ENCODE data around the gene CNTRL.

Gene CNTRL

DNA sequence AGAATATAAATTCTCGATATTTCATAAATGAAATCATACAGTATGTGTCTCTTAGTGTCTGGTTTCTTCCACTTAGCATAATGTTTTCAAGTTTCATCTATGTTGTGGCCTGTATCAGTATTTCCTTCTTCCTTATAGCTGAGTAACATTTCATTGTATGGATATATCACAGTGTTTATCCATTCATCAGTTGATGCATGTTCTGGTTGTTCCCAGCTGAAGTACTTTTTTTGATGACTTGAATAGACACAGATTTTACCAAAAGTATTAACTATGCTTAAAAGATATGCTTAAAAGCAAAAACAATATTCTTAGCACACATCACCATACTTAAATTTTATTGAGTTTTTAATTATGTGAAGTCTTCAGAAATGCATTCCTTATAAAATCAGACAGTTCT lies 114.3 kb downstream of the CNTRL start:
- DNase-seq (ENCODE audit: low read depth) = no peak
- H3K4me3 ChIP-seq (ENCODE audit: control insufficient read depth, low read depth, low read length) = no peak overlapping the region
- TF ChIP-seq, protein P1, sequence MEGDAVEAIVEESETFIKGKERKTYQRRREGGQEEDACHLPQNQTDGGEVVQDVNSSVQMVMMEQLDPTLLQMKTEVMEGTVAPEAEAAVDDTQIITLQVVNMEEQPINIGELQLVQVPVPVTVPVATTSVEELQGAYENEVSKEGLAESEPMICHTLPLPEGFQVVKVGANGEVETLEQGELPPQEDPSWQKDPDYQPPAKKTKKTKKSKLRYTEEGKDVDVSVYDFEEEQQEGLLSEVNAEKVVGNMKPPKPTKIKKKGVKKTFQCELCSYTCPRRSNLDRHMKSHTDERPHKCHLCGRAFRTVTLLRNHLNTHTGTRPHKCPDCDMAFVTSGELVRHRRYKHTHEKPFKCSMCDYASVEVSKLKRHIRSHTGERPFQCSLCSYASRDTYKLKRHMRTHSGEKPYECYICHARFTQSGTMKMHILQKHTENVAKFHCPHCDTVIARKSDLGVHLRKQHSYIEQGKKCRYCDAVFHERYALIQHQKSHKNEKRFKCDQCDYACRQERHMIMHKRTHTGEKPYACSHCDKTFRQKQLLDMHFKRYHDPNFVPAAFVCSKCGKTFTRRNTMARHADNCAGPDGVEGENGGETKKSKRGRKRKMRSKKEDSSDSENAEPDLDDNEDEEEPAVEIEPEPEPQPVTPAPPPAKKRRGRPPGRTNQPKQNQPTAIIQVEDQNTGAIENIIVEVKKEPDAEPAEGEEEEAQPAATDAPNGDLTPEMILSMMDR (IDR thresholded peaks at IDR 0.05; ENCODE audit: control insufficient read depth, insufficient read depth, low read depth, low read length, missing control alignments) = no peak

DNA sequence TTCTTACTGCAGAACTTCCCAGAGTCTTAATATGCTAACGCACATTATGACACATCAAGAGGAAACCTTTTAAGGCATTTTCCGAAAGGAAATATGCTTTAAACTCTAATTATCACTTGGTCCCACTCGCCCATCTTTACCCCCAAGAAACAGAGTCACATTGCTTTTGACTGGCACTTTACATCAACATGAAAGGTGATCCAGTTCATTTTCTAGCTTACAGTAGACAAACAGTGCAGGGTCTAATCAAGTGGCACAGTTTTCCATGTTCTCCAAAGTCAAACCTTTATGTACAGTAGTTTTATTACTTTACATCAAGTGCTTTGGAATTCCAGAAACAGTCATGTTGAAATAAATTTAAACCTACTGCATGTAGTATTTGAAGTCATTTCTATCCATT lies 114.9 kb downstream of the CNTRL start:
- H3K4me3 ChIP-seq (ENCODE audit: control insufficient read depth, low read depth, low read length) = no peak overlapping the region
- TF ChIP-seq, protein P1 (IDR thresholded peaks at IDR 0.05; ENCODE audit: control insufficient read depth, insufficient read depth, low read depth, low read length, missing control alignments) = no peak
- DNase-seq (ENCODE audit: low read depth) = no peak

DNA sequence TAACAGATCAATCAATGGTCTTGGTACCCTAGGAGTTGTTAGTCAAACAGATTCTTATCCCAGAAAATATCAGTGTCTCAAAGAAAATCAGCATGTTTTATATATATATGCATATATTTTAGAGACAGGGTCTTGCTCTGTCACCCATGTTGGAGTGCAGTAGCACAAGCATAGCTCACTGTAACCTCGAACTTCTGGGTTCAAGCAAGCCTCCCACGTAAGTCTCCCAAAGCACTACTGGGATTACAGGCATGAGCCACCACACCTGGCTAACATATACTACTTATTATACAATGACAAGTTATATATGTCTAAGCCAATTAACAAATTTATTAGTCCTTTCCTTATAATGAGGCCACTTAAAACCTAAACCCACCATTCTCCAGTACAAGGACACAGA lies 116.5 kb downstream of the CNTRL start:
- TF ChIP-seq, protein P1 (IDR thresholded peaks at IDR 0.05; ENCODE audit: control insufficient read depth, insufficient read depth, low read depth, low read length, missing control alignments) = no peak
- H3K4me3 ChIP-seq (ENCODE audit: control insufficient read depth, low read depth, low read length) = no peak overlapping the region
- no peak for DNase-seq (ENCODE audit: low read depth)

DNA sequence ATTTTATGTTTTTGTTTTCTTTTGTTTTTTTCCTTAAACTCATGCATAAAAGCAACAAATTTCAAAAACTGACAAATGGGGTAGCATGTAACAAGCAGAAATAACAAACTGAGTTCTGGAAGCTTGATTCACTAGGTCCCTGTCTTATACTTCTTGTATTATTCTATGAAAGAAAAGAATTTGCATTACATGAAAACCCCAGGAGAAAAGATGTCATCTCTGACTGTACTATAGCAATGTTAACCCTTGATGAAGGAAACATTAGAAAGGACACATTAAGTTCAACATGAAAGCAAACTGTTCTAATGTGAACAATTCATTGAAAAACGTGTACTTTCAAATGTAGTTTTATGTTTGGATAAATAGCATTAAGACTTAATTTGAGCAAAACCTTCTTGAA lies 117.8 kb downstream of the CNTRL start:
- no peak for DNase-seq (ENCODE audit: low read depth)
- TF ChIP-seq, protein P1 (IDR thresholded peaks at IDR 0.05; ENCODE audit: control insufficient read depth, insufficient read depth, low read depth, low read length, missing control alignments) = no peak
- no peak overlapping the region for H3K4me3 ChIP-seq (ENCODE audit: control insufficient read depth, low read depth, low read length)

DNA sequence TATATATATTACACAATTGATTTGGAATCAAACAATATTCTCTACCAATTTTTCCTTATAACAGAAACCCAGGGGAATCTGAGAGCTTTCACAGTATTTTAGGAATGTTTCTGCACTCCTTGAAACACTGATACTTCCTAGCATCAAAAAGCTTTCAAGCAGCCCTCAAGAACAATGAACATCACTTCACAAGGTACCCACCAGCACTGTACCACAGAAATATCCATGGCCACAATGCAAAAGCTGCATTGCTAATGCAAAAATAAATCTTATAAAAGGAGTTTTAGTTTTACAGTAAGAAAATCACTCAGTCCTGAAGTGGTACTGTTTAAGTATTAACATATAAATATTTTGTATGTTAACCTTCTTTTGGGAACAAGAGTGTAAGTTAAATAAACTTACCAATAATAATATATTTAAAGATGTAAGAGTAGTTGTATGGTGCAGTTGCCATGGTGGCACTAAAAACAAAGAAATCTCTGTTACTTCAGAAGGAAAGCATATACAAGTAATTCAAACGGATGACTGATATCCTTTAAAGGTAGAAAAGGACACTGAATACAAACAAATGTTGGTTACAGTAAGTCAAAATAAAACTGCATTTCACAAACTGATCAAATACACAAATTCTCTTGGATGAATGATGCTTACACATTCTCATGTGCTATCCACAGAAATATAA lies 118.3 kb downstream of the CNTRL start:
- no peak overlapping the region for H3K4me3 ChIP-seq (ENCODE audit: control insufficient read depth, low read depth, low read length)
- no peak for DNase-seq (ENCODE audit: low read depth)
- TF ChIP-seq, protein P1 (IDR thresholded peaks at IDR 0.05; ENCODE audit: control insufficient read depth, insufficient read depth, low read depth, low read length, missing control alignments) = no peak

DNA sequence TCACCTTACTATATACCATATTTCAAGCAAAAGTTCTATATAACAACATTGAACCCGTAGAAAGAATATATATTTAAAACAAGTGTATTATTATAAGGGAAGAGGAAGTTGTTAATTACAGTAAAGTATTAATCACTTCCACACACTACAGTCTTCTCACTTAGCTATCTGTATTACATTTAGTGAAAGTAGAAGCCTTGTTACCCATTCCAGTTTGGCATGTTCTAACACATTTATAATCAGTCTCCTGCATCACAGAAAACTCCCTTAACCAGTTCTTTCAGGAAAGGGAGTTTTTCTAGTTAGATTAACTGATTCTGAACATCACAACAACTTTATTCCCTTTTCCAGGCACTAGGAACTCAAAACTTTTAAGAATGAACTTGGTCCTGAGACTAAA lies 120.0 kb downstream of the CNTRL start:
- DNase-seq (ENCODE audit: low read depth) = no peak
- no peak overlapping the region for H3K4me3 ChIP-seq (ENCODE audit: control insufficient read depth, low read depth, low read length)
- TF ChIP-seq, protein P1 (IDR thresholded peaks at IDR 0.05; ENCODE audit: control insufficient read depth, insufficient read depth, low read depth, low read length, missing control alignments) = no peak

Measured in AG09309 (cell line).